ENCODE data around the gene NUMBL.
"Not testable (repeated sequence)": the region's sequence is repeated elsewhere in the genome, so short reads cannot be mapped to it uniquely, and the experiment has no call there.

NUMBL gene

GRCh38 chr19:40625406-40626120 is 64.9 kb downstream of the NUMBL start:
- DNase-seq = no peak

- not testable (repeated sequence) for DNase-seq
These were observed 65.9 kb downstream of the NUMBL start for GRCh38 chr19:40624369-40625153.

GRCh38 chr19:40623403-40624251 is 66.8 kb downstream of the NUMBL start:
- DNase-seq = no peak

GRCh38 chr19:40622773-40623075 is 67.7 kb downstream of the NUMBL start:
- DNase-seq = no peak

- no peak for DNase-seq
These were observed 68.3 kb downstream of the NUMBL start for GRCh38 chr19:40621966-40622772.

GRCh38 chr19:40621283-40621682 is 69.2 kb downstream of the NUMBL start:
- DNase-seq = no peak

GRCh38 chr19:40620161-40620485 is 70.3 kb downstream of the NUMBL start:
- no peak for DNase-seq

- no peak for DNase-seq
These were observed 70.9 kb downstream of the NUMBL start for GRCh38 chr19:40619333-40620160.

- no peak for DNase-seq
These were observed 72.5 kb downstream of the NUMBL start for GRCh38 chr19:40617961-40618360.

GRCh38 chr19:40616941-40617340 is 73.5 kb downstream of the NUMBL start:
- DNase-seq = no peak

- no peak for DNase-seq
These were observed 74.3 kb downstream of the NUMBL start for GRCh38 chr19:40616178-40616577.
